GM21528 (cell line): ENCODE measurements around the gene SLC24A3.

Source experiments
- ATAC-seq: cut with Tn5 transposase; IDR thresholded peaks from one replicate; pipeline ENCODE4 v1.9.1; 2021; ENCODE audit warnings: mild to moderate bottlenecking, moderate library complexity; ENCODE audit not compliant: unreplicated experiment, low FRiP score

Gene SLC24A3

DNA sequence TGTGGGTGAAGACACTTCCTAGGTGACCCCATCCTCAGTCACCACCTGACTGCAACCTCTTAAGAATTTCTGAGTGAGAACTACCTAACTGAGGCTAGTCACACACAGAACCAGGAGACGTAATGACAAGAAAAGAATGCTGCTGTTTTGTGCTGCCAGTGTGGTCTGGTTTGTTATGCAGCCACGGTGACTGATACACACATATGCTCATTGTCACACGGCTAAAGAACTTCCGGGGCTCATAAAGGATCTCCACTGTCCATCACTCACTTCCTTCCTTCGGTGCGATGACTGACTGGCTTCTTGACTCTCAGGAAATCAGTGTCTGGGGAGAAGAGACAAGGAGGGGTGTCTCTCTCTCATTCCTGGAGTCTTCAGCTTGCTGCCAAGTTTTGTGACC lies 88.0 kb downstream of the SLC24A3 start:
- ATAC-seq = no peak

DNA sequence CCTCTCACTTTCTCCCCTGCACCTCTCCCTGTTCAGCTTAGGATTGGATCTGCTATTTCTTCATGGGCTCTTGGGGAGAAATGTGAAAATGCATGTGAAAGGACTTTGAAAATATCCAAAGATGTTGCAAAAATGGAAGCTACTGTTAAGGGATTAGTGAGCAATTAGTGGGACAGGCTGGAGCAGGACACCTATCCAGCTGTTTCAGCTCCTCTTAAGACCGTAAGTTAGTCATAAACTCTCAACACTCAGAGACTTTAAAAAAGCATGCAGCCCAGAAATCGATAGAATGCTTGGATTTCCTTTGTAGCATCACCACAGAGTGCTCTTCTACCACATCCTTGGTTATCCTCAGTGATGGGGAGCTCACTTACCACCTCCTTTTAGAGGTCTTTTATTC lies 88.7 kb downstream of the SLC24A3 start:
- ATAC-seq = no peak

DNA sequence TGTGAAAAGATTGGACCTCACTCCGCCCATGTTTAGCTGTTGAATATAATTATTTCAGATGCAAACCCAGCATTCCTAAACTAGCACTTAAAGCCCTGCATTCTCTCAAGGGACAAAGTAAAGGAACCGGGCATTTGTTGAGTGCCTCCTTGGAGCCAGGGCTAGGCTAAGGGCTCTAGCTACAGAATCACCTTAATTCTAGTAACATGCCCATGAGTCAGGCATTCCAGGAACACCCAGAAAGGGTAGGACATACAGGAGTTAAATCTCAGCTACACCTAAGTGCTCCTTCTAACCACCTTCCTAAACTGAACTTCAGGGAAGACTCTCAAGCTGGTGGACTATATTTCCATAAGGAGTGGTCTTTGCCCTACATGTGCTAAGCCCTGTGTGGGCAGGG lies 89.4 kb downstream of the SLC24A3 start:
- ATAC-seq = no peak

DNA sequence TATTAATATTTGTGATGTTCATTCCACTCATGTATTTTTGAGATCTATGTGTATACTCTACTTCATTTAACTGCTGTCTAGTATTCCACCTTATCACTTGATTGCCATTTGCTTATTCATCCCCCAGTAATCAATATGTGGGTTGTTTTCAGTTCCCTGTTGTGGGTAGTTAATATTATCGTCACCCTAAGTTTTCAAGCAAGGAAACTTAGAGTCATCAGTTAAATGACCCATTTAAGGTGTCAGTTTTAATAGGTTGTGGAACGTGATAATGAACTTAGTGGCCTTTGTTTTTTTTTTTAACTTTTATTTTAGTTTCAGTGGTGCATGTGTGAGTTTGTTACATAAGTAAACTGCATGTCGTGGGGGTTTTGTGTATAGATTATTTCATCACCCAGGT lies 90.3 kb downstream of the SLC24A3 start:
- ATAC-seq = no peak

DNA sequence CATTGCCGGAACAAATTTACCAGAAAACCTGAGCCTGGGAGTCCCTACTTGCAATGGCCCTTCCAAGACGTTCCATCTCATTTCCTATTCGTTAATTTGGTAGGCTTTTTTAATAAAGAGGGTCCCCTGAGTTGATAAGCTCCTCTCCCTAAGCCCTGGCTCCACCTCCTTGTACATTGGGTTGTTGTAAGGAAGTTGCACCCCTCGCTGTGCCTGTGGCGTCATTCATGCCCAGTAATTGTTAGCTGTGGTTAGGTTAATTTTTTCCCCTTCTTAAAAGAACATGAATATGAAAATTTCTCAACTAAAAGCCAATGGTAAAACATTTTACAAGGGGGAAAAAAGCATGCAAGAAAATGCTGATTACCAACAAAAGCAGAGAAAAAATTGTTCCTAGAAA lies 91.9 kb downstream of the SLC24A3 start:
- ATAC-seq = no peak

DNA sequence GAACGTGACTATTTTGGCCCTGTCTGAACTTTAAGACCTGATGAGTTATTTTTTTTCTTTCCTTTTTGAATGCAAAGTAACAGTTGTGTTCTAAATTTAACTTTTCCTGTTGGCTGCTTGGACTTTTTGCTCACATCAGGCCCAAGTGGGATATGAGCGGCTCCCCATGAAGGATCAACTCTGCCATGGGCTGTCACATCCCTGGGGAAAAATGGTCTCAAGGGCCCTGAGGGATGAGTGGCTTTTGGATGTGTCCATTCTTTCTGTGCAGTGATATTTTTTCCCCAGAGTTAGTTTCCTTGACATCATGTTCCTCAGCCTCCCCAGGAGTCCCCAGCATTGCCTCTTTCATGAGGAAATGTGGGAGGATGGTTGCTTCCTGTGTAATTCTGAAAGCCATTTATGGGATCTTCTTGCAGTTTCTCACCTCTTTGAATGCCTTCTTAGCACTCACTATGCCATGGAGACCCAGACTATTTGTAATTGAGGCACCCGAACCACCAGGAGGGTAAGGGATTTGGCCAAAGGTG lies 92.5 kb downstream of the SLC24A3 start:
- no peak for ATAC-seq

DNA sequence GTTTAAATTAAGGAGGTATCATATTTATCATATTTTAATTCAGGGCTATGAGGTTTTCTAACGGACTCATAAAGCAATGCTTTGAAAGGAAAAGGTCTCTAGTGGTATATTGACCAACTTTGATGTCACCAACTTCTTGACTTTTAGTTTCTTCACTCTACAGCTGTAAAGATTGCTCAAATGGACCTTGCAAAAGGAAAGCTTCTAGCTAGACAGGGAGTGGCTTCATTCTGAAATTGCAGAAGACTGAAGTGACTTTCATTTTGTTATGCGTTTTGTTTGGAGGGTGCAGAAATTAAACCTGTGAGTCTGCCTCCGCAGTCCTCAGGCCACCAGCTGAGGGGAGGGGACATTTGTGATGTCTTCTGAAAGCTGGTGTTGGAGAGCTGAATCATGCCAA lies 95.7 kb downstream of the SLC24A3 start:
- ATAC-seq = no peak

DNA sequence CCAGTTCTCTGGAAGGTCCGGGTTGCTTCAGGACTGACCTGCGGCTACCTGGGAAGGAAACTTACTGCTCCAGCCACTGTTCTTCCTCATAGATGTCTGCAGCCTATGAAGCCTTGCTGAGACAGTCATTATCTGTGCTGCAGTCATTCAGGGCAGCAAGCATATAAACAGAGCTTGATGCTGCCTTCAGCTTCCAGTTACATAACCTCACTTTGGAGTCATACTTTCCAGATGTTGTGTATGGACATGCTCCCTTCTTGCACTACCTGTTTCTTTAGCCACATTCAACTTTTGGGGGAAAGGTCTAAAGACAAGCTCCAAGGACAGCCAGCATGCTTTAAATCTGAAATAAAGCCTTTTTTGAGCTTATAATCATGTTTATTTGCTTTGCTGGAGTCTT lies 98.1 kb downstream of the SLC24A3 start:
- ATAC-seq = no peak

DNA sequence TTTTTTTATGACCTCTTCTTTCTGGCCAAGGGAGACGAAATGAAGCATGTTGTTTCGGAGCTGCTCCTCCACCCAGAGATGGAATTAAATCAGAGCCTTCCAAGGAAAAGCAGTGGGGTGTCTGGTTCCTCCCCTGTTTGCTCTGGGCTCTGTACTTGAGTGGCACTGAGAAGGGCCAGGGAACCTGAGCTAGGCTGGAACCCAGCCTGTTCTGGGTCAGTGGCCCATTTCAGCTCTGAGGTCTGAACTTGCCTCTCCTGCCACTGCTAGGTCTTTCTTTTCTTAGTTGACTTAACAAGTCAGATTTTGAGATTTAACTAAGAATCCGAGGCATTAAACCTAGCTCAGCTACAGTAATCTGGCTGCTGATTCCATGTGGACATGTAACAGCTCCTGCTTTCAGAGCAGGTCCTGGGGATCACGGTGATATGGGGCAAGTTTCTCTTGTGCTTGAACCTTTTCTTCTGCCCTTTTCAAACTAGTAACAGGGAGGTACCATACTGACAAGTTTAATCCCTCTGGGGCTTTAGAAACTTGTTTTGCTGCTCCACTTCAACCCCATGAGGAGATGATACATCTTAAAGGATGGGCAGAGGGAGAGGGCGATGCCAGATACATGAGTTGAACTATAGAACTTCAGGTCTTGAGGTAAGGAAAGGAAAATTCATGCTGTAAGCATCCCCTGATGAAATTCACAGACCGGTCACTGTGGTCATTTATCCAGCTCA lies 101.1 kb downstream of the SLC24A3 start:
- ATAC-seq = no peak

DNA sequence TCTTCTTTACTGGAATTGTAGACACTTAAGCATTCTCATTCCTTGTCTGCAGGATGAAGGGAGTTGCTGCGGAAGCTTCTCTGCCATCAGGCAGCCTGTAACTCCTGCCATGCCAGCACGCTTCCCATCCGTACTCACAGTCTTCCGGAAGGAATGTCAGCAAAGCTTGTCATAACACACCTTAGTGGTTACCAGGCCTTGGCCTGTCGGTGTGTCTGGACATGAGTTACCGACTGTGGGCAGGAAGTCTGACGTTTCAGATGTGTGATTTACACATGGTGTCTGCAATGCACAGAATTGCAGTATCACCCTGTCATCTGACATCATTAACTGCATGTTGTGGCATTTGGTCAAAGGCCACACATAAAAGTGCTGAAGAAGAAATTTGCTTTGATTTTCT lies 102.2 kb downstream of the SLC24A3 start:
- ATAC-seq = no peak

DNA sequence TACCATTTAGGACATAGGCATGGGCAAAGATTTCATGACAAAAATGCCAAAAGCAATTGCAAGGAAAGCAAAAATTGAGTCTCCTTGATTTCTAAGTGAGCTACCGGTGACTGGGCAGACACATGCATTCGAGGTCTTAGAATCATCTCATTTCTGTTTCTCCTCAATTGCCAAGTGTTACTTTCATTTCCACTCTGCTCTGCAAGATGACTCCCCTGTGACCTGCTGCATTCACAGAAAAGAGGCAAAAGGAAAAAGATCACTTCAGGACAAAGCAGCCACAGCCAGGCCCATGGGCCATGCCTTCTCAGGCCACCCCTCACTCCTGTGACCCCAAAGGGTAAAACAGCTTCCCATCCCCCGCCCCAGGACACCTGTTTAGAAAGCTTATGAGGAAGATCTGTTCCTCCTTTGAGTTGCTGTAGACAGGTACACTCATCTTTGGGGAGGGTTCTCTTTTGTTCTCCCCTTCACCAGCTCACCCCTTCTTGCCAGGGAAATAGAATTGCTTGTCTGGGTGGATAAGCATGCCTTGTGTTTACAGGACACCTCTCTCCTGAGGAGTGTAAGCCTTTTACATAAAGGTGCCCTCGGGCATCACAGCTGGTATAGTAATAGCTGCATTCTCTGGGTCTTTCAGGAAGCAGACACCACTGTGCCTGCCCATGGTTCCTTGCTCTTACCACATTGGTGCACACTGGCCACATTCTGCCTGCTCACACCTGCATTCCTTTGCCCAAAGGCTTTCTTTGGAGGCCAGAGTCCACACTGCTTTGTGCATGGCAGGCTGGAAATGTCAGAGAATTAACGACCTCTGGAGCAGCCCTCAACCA lies 105.0 kb downstream of the SLC24A3 start:
- ATAC-seq = no peak

DNA sequence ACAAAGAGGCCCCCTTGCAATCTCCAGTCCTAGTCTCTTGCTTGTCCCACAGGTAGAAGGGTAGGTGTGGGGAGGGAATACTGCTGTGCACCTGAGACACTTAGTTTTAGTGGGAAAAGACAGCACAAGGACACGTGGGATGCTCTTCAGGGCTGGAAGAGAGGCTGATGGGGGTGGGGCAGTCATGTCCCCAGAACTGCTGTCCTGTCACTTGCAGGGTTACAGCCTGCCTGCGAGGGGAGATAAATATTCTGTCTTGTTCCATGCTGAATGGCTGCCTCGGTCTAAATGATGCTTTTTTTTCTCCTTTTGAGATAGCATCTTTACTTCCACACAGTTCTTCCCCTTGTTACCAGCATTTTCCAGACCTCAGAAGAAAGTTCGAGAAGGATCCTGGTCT lies 106.2 kb downstream of the SLC24A3 start:
- no peak for ATAC-seq

DNA sequence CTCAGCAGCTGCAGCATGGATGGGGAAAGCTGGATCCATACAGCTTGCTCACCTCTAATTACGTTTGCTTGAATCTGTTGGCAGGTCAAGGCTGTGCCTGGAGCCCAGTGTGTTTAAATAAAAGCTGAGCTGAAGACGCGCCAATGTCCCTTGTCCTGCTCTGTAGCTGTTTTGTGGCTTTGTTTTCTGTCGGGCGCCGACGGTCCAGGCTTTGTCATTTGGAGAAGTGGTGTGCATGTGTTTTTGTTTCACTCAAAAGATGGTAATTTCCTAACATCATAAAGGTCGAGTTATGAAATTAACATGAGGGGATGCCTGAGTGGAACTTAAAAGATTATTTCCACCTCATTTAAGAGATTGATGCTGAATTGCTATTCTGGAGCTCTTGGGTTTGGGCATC lies 107.6 kb downstream of the SLC24A3 start:
- ATAC-seq = no peak

DNA sequence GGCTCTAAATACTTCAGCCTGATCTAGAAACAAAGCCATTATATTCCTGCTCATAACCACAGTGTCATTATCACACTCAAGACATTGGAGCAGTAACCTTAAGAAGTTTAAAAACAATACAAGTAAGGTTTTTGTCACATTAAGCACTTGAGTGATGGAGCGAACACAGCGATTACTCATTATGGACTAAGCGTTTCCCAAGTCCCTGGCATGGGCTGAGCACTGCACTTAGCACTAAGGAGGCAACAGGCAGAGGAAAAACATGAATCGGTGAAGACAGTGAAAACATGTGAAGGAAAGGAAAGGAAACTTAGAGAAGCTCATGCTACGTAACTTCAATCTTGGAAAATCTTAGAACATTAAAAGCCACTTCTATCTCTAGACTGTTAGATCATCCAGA lies 108.7 kb downstream of the SLC24A3 start:
- no peak for ATAC-seq

DNA sequence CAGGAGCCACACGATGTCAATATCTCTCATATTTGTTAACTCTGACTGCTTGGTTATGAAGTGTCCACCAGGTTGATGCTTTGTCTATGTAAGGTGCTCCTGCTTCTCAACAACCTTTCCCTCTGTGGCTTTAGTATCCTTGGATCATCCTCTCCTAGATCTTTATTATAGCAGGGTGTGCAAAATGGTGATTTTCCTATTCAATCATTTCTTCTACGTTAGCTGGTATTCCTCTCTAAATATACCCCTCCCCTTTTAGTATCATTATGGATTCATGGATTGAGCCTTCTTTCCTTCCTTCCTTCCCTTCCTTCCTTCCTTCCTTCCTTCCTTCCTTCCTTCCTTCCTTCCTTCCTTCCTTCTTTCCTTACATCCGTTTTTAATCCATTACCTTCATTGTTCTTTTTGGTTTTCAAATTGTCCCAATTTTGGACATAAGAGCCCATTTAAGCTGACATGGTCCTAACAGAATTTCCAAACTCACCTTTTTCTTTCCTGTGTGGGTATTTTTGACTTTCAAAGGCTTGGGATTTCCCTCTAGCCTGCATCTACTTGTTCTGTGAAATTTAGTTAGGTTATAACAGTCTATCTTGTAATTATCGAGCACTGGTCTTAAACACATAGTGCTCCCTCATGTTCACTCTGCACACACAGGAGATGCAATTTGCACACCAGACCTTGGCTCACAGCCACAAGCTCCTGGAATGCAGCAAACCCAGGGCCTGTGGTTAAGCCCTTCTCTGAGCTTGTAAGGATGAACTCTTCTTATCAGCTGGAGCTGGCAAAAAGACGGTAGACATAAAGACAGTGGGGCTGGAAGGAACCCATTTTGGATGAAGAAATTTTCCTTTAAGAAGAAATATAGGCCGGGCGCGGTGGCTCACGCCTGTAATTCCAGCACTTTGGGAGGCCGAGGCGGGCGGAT lies 109.9 kb downstream of the SLC24A3 start:
- ATAC-seq = no peak

DNA sequence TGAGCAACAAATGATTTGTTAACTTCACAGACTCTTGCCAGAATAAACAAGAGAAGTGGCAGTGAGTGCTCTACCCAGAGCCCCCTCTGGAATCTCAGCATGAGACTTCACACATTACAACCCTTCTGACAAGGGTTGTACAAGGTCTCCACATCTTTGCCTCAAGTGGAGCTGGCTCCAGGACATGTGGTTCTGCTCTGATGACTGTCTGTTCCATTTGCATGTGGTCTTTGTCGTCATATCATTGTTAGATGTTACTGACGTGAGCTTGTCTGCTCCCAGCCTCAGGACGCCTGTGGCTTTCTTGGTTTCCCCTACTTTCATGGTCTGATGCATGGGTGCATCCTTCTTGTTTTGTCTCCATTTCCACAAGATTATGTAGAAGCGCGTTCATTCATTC lies 115.0 kb downstream of the SLC24A3 start:
- no peak for ATAC-seq

DNA sequence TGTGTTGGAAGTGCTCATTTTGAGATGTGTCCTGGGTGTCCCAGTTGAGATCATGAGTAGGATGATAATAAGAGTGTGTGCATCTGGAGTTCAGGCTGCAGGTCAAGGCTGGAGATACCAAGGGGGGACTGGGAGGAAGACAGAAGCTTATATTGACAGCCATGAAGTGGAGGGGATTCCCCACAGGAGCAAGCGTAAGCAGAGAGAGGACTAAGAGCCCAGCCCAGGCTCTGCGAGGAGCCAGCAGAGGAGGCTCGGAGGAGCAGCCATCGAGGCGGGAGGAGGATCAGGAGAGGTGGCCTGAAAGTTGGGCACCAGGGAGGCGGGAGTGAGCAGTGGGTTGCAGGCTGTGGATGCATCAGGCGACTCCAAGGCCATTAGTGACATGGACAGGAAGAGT lies 116.2 kb downstream of the SLC24A3 start:
- ATAC-seq = no peak

DNA sequence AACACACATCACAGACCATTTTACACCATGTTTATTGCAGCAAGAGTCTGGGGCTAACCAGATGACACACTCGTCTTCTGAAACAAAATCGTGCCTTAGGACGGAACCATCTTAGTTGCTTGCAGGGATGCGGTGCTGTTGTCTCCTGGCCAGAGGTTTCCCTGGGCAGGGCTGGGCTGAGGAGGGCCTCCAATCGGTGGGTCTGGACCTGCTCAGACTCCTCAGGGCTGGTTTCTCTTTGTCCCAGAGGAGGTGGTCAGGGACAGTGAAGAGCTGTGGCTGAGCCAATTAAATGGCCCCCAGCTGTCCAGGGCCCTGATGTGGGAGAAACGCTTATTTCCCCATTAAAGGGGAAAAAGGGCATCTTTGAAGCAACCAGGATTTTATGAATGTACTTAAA lies 117.6 kb downstream of the SLC24A3 start:
- ATAC-seq = no peak

DNA sequence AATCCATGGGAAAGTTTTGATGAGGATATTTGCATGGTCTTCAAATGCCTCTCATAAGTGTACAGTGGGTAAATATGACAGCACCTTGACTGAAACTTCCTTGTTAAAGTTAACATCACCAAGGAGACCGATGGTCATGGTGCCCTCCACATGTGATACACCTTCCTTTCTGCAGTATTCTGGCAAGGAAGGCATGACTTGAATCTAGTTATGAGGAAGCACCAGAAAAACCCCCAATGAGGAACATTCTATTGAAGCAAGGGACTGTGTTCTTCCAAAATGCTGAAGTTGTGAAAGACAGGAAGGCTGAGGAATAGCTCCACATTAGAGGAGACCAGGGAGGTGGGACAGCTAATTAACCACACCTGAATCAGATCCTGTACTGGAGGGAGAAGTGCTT lies 118.3 kb downstream of the SLC24A3 start:
- ATAC-seq = no peak

DNA sequence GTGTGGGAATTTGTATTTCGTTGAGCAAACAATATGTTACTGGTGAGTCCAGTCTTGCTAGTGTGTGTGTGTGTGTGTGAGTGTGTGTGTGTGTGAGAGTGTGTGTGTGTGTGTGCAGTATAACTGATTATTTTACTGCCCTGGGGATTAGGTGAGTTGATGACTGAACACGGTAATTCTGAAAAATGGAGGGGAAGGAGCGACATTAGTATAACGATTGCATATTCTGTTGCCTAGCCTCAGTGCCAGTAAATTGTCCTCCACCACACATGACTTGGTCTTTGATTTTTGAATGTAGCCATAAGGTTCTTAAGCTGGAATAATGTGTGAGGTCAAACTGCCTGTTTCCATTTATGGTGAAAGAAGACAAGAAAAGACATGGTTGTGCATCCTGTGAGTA lies 121.1 kb downstream of the SLC24A3 start:
- no peak for ATAC-seq

DNA sequence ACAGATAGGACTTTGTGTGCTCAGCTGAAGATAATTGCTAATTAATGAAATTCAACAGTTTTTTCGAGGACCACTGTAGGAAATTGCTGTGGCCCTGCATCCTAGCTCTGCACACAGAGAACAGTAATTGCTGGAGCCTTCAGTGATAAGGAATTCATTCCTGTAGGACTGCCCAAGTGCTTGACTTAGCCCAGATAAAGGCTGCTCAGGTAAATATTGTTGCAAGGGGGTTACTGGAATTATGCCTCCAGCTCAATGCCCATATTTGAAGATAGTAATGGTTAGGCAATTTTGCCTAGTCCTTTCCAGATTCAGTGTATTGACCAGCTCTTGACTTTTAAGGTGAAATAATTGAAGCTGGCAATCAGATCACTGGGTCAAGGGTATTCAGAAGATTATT lies 122.9 kb downstream of the SLC24A3 start:
- ATAC-seq = no peak
